ENCODE results near the gene CC2D2B.
"Not testable (repeated sequence)": the region's sequence is repeated elsewhere in the genome, so short reads cannot be mapped to it uniquely, and the experiment has no call there.

The CC2D2B gene

GRCh38 chr10:95963991-95964389 is 56.2 kb downstream of the CC2D2B start:
- TF ChIP-seq CTCF (conservative IDR thresholded peaks at IDR 0.05; ENCODE audit: control insufficient read depth, insufficient read depth, low read depth, low read length), result no peak
- no peak overlapping the region for H3K4me3 ChIP-seq (ENCODE audit: control insufficient read depth, low read depth, low read length)
- no peak for DNase-seq (ENCODE audit: low read depth)

GRCh38 chr10:95964756-95965155 is 57.0 kb downstream of the CC2D2B start:
- no peak overlapping the region for H3K4me3 ChIP-seq (ENCODE audit: control insufficient read depth, low read depth, low read length)
- TF ChIP-seq CTCF (conservative IDR thresholded peaks at IDR 0.05; ENCODE audit: control insufficient read depth, insufficient read depth, low read depth, low read length), result no peak
- DNase-seq (ENCODE audit: low read depth), result no peak

- DNase-seq (ENCODE audit: low read depth), result no peak
- TF ChIP-seq CTCF (conservative IDR thresholded peaks at IDR 0.05; ENCODE audit: control insufficient read depth, insufficient read depth, low read depth, low read length), result no peak
- no peak overlapping the region for H3K4me3 ChIP-seq (ENCODE audit: control insufficient read depth, low read depth, low read length)
These were observed 68.8 kb downstream of the CC2D2B start for GRCh38 chr10:95976362-95977229.

- no peak overlapping the region for H3K4me3 ChIP-seq (ENCODE audit: control insufficient read depth, low read depth, low read length)
- DNase-seq (ENCODE audit: low read depth), result no peak
- no peak for TF ChIP-seq CTCF (conservative IDR thresholded peaks at IDR 0.05; ENCODE audit: control insufficient read depth, insufficient read depth, low read depth, low read length)
These were observed 74.4 kb downstream of the CC2D2B start for GRCh38 chr10:95982200-95982599.

- TF ChIP-seq CTCF (conservative IDR thresholded peaks at IDR 0.05; ENCODE audit: control insufficient read depth, insufficient read depth, low read depth, low read length), result no peak
- DNase-seq (ENCODE audit: low read depth), result no peak
- H3K4me3 ChIP-seq (ENCODE audit: control insufficient read depth, low read depth, low read length), result no peak overlapping the region
These were observed 80.1 kb downstream of the CC2D2B start for GRCh38 chr10:95987685-95988426.

- H3K4me3 ChIP-seq (ENCODE audit: control insufficient read depth, low read depth, low read length), result no peak overlapping the region
- DNase-seq (ENCODE audit: low read depth), result no peak
- no peak for TF ChIP-seq CTCF (conservative IDR thresholded peaks at IDR 0.05; ENCODE audit: control insufficient read depth, insufficient read depth, low read depth, low read length)
These were observed 80.9 kb downstream of the CC2D2B start for GRCh38 chr10:95988702-95989101.

- not testable (repeated sequence) for DNase-seq (ENCODE audit: low read depth); H3K4me3 ChIP-seq (ENCODE audit: control insufficient read depth, low read depth, low read length)
These were observed 86.6 kb downstream of the CC2D2B start for GRCh38 chr10:95994376-95994775.
